ENCODE results near the gene SPRED2.

The SPRED2 gene

DNA sequence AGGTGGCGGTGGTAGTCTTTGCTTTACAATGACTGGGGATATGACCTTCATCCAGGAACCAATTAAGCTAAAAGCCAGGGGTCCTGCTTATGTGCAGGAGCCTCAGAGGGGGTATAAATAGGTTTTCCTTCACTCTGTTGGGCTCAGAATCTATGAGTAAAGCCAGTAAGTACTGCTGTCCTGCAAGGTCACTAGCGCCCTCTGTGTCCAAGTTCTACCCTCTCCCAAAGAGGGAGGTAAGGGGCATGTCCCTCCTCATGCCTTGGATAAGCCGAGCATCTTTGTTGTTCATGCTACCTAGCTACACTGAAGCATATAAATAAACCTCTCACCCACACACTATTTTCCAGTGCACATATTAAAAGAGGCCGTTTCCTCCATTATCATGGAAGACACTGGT is 79.4 kb downstream of the SPRED2 start:
- TF ChIP-seq SIN3A (IDR thresholded peaks at IDR 0.05; ENCODE audit: borderline replicate concordance, insufficient read depth, low read length) = no peak
- TF ChIP-seq TAF1 (IDR thresholded peaks at IDR 0.05; ENCODE audit: borderline replicate concordance, insufficient read depth, low read length) = no peak
- TF ChIP-seq REST (IDR thresholded peaks at IDR 0.05; ENCODE audit: insufficient read depth in 1 of 2, low read depth in 2 of 2, low read length in 2 of 2) = no peak
- no peak for TF ChIP-seq POLR2AphosphoS5 (IDR thresholded peaks at IDR 0.05; ENCODE audit: low read depth, low read length)
- no peak for TF ChIP-seq FOXP2 (optimal IDR thresholded peaks at IDR 0.05; ENCODE audit: borderline replicate concordance, extremely low read depth, extremely low read length, insufficient read depth)

- no peak for TF ChIP-seq SIN3A (IDR thresholded peaks at IDR 0.05; ENCODE audit: borderline replicate concordance, insufficient read depth, low read length)
- no peak for TF ChIP-seq FOXP2 (optimal IDR thresholded peaks at IDR 0.05; ENCODE audit: borderline replicate concordance, extremely low read depth, extremely low read length, insufficient read depth)
- no peak for TF ChIP-seq REST (IDR thresholded peaks at IDR 0.05; ENCODE audit: insufficient read depth in 1 of 2, low read depth in 2 of 2, low read length in 2 of 2)
- TF ChIP-seq TAF1 (IDR thresholded peaks at IDR 0.05; ENCODE audit: borderline replicate concordance, insufficient read depth, low read length) = no peak
- TF ChIP-seq POLR2AphosphoS5 (IDR thresholded peaks at IDR 0.05; ENCODE audit: low read depth, low read length) = no peak
Observed at GRCh38 chr2:65351948-65352595, 80.3 kb downstream of the SPRED2 start.

DNA sequence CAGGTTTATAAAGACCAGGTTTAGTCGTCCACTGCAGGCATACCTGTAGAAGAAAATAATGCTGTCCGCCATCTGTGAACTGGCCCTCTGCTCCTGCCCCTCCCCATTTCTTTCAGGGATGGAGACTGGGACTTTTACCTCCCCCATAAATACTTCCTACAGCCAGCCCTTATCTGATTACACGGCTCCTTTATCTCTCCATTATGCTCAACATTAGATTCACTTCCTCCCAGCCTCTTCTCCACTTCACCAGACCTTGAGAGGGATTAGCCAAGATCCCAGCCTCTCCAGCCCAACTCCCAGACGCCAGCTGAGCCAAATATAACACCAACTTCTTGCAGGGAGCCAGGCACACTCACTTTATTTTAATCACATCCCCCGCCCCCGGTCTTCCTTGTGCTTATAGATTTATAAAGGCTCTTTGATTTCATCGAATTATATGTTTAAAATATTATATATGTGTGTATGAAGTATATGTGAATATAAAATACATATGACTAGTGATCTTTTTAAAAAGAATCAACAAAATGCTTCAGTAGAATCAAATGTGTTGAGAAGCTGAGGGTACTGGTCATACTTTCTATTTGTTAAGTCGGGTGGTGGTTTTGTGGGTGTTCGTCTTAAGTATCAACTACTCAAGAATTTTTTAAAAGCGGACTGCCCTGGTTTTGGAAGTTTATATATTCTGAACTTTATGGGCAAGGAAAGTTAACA is 81.0 kb downstream of the SPRED2 start:
- TF ChIP-seq REST (IDR thresholded peaks at IDR 0.05; ENCODE audit: insufficient read depth in 1 of 2, low read depth in 2 of 2, low read length in 2 of 2) (peak in 1 of 2 experiments; percentile 64; a peak in 1 of 4 replicates), TAF1 (IDR thresholded peaks at IDR 0.05; ENCODE audit: borderline replicate concordance, insufficient read depth, low read length) (no peak), SIN3A (IDR thresholded peaks at IDR 0.05; ENCODE audit: borderline replicate concordance, insufficient read depth, low read length) (no peak), POLR2AphosphoS5 (IDR thresholded peaks at IDR 0.05; ENCODE audit: low read depth, low read length) (0 out of 2 replicates have a peak, but pooled peaks have one; percentile 27)

- no peak for TF ChIP-seq SIN3A (IDR thresholded peaks at IDR 0.05; ENCODE audit: borderline replicate concordance, insufficient read depth, low read length)
- TF ChIP-seq REST (IDR thresholded peaks at IDR 0.05; ENCODE audit: insufficient read depth in 1 of 2, low read depth in 2 of 2, low read length in 2 of 2) = no peak
- TF ChIP-seq FOXP2 (optimal IDR thresholded peaks at IDR 0.05; ENCODE audit: borderline replicate concordance, extremely low read depth, extremely low read length, insufficient read depth) = no peak
- no peak for TF ChIP-seq POLR2AphosphoS5 (IDR thresholded peaks at IDR 0.05; ENCODE audit: low read depth, low read length)
- TF ChIP-seq TAF1 (IDR thresholded peaks at IDR 0.05; ENCODE audit: borderline replicate concordance, insufficient read depth, low read length) = no peak
Observed at GRCh38 chr2:65350651-65351056, 81.7 kb downstream of the SPRED2 start.

Data from PFSK-1 (cell line).